Pancreas (tissue), 10 donors: ENCODE measurements around the gene GBF1. TPM values are rescaled to one million over a fixed set of nuclear protein-coding genes. Genes with fewer than 3 reads are reported as not detected.

ENCODE experiments used
- ATAC-seq, 4 donors: fragments of 200-7000 bp; cut with Tn5 transposase; one replicate each; pipeline versions ENCODE4 v1.8.0 to v1.9.1; 2020; ENCODE audit warnings: mild to moderate bottlenecking in 4 of 4, moderate library complexity in 4 of 4
- DNase-seq, 6 donors: peaks; one replicate each; pipeline ENCODE4 v3.0.0-alpha.2; 2020
- FAIRE-seq: peaks from 2 replicates; lab custom pipeline; 2012; peaks lifted over from hg19 to GRCh38; lab: Jason Lieb, UNC
- H3K27ac ChIP-seq, 4 donors: fragments of 200-600 bp; sonication (generic); 1 replicate in 3 of 4; 2 replicates in 1 of 4; pipeline versions ENCODE4 v1.5.0 to v1.8.0; 2020
- H3K27me3 ChIP-seq, 4 donors: fragments of 200-600 bp; one replicate each; pipeline ENCODE4 v1.8.0; 2021
- H3K36me3 ChIP-seq, 3 donors: fragments of 200-600 bp; sonication (generic) in 1 of 3; one replicate each; pipeline versions ENCODE4 v1.5.0 to v1.8.0; 2020 to 2021
- H3K4me1 ChIP-seq, 3 donors: fragments of 200-600 bp; one replicate each; pipeline ENCODE4 v1.8.0; 2021
- H3K4me3 ChIP-seq, 4 donors: fragments of 200-600 bp; sonication (generic) in 2 of 4; one replicate each; pipeline versions ENCODE4 v1.5.0 to v1.8.0; 2020 to 2021
- H3K9me3 ChIP-seq, 4 donors: fragments of 200-600 bp; one replicate each; pipeline ENCODE4 v1.8.0; 2021
- WGBS, 2 donors: extraction: QIAGEN DNeasy Blood & Tissue Kit; methylation state at CpG; one replicate each; pipeline ENCODE4 v1.1.7; 2013; 5-methylcytosine and 5-hydroxymethylcytosine counted together
- intact Hi-C, 3 donors: fragments of 100-400 bp; cut with DNase I; formaldehyde crosslinking; loops; one replicate each; pipeline versions ENCODE4 v1.11.1 to v1.14.2; 2022
- polyA plus RNA-seq, 2 donors: library from polyadenylated mRNA; stranded (reverse); fragments of 200-250 nt; gene quantifications; one replicate each; pipeline ENCODE4 v1.2.3, GENCODE V29; 2013
- total RNA-seq, 6 donors: library from RNA; stranded (reverse); fragmentation: NEBNext Ultra II Directional in 4 of 6; extraction: Animal tissue kit (Norgen Biotek cat#: 25700) in 4 of 6; gene quantifications; one replicate each; pipeline versions ENCODE4 v1.2.1 to v1.2.4, GENCODE V29; 2021 to 2023
- TF ChIP-seq, protein P1 (sequence below), 4 donors: fragments of 200-600 bp; sonication (generic) in 3 of 4; IDR thresholded peaks; one replicate each; pipeline versions ENCODE4 v1.5.0 to v1.8.0; 2021; ENCODE audit warnings: antibody characterized with exemption in 4 of 4
- donor health status: healthy with polysubstance abuse.
- donor health status: DM: no; HTN: no; CAD: no; lungs with moderate emphysema.
- donor health status: DM: no; HTN: no; CAD: no.
- donor health status: control.
- donor health status: control.
- donor health status: Bipolar disorder and iron deficiency.
- donor health status: DM: yes; HTN: yes; CAD: no.
- donor health status: DM: no; HTN: no; CAD: no.
- donor health status: DM: no; HTN: no; CAD: no.
- donor health status: DM: yes; HTN: yes; CAD: no.

Gene GBF1
- total and polyA plus RNA-seq, 8 donors: 14.9 to 27.6 (median 18.2) TPM

- ATAC-seq: peak; percentile 71 to 83 (median 80)
- intact Hi-C loops: no loop called here
- DNase-seq: peak in 5 of 6 donors; percentile 19 to 60 (median 33)
Measured at GRCh38 chr10:102347236-102347828, 102.0 kb downstream of the GBF1 start.

DNA sequence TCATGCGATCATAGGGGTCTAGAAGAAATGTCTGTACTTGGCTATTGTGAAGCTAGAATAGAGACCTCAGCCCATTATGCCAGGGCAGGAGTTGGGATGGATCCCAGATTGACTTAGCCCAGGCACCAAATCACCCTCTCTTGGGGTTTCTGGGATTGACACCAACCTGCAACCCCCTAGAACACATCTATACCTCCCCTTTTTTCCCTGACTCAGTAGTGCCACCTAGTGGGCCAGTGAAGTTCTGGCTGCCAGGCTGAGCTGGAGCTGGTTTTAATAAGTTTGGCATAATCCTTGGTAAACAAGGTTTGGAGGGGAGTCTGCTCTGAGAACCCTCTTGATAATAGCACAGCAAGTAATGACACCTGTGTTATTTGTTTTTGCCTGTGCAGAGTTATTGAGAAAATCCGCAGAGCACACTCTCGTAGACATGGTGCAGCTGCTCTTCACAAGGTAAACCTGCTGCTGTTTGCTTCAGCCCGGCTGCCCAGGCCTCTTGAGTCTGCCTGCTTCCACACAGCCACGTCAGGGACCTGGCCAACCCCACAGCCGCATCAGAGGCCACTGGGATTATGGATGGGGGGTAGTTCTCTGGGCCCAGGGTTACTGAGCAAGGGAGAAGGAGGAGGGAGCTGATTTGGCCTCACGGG lies 106.9 kb downstream of the GBF1 start:
- TF ChIP-seq, protein P1, sequence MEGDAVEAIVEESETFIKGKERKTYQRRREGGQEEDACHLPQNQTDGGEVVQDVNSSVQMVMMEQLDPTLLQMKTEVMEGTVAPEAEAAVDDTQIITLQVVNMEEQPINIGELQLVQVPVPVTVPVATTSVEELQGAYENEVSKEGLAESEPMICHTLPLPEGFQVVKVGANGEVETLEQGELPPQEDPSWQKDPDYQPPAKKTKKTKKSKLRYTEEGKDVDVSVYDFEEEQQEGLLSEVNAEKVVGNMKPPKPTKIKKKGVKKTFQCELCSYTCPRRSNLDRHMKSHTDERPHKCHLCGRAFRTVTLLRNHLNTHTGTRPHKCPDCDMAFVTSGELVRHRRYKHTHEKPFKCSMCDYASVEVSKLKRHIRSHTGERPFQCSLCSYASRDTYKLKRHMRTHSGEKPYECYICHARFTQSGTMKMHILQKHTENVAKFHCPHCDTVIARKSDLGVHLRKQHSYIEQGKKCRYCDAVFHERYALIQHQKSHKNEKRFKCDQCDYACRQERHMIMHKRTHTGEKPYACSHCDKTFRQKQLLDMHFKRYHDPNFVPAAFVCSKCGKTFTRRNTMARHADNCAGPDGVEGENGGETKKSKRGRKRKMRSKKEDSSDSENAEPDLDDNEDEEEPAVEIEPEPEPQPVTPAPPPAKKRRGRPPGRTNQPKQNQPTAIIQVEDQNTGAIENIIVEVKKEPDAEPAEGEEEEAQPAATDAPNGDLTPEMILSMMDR (IDR thresholded peaks at IDR 0.05): peak; percentile 71 to 89 (median 84)
- ATAC-seq (peak; percentile 57 to 82 (median 78)), FAIRE-seq (no peak), DNase-seq (peak in 5 of 6 donors; percentile 35 to 77 (median 60))
- Histone ChIP-seq H3K4me3 (no peak overlapping the region), H3K27me3 (no peaks in the 10 kb centered on the region), H3K36me3 (peaks cover 0 to 41% (median 3%) of the 10 kb centered on the region in 3 donors), H3K9me3 (no peaks in the 10 kb centered on the region), H3K27ac (no peak overlapping the region), H3K4me1 (no peaks in the 10 kb centered on the region)
- 73% methylated on average over 7 of the region's 7 CpGs for WGBS, 2 donors
- intact Hi-C loops: loop anchor here in 2 of 3 donors (5.0 kb wide), 2 partner anchors 120 to 125 kb away; partner anchors contain the start of gene ELOVL3 (in 1 of the 2)

More at GRCh38 chr10:102347236-102347828, 102.0 kb downstream of the GBF1 start:
- FAIRE-seq: no peak
- Histone ChIP-seq H3K4me1 (no peaks in the 10 kb centered on the region), H3K27me3 (no peaks in the 10 kb centered on the region), H3K9me3 (no peaks in the 10 kb centered on the region), H3K36me3 (peaks cover 3 to 25% (median 3%) of the 10 kb centered on the region in 3 donors), H3K27ac (no peak overlapping the region), H3K4me3 (no peak overlapping the region)
- 65 to 74% methylated on average over 2 of the region's 2 CpGs for WGBS, 2 donors
- TF ChIP-seq, protein P1 (IDR thresholded peaks at IDR 0.05): peak in 3 of 4 donors; percentile 17 to 41 (median 38)

DNA sequence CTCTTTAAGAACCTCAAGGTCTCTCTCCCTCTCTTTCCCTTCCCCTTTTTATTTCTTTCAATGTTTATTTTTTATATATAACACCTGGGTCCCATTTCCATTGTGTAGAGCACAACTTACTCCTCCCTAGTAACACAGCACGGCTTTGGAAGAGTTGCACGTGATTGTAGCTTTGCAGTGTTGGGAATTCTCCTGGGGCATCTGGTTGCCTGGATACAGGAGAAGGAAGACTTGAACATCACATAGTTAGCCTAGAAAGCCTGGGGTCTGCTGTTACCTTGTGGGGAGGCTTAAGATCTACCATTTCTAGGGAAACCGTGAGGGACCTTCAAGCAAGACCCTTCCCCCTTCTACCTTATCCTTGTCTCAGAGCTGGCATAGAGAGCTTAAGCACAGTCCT lies 109.1 kb downstream of the GBF1 start:
- no peak for ATAC-seq
- no peak for DNase-seq
- no peak for FAIRE-seq
- intact Hi-C loops: loop anchor here in 2 of 3 donors (5.0 kb wide), 2 partner anchors 122 to 127 kb away; partner anchors contain the start of gene ELOVL3 (in 1 of the 2)
- Histone ChIP-seq H3K4me3 (no peak overlapping the region), H3K27me3 (no peaks in the 10 kb centered on the region), H3K36me3 (peaks cover 5 to 56% (median 11%) of the 10 kb centered on the region in 3 donors), H3K9me3 (no peaks in the 10 kb centered on the region), H3K4me1 (no peaks in the 10 kb centered on the region), H3K27ac (no peak overlapping the region)
- TF ChIP-seq, protein P1 (IDR thresholded peaks at IDR 0.05): no peak
- 85 to 92% methylated on average over 3 of the region's 3 CpGs for WGBS, 2 donors

GRCh38 chr10:102358712-102359382 lies 113.5 kb downstream of the GBF1 start:
- no peak for ATAC-seq
- Histone ChIP-seq H3K36me3 (peaks cover 2 to 61% (median 27%) of the 10 kb centered on the region in 3 donors), H3K4me1 (no peaks in the 10 kb centered on the region), H3K27ac (no peak overlapping the region), H3K9me3 (no peaks in the 10 kb centered on the region), H3K4me3 (no peak overlapping the region), H3K27me3 (no peaks in the 10 kb centered on the region)
- FAIRE-seq: no peak
- DNase-seq: no peak
- TF ChIP-seq, protein P1 (IDR thresholded peaks at IDR 0.05): no peak
- WGBS, 2 donors: 94% methylated on average over 4 of the region's 4 CpGs
- intact Hi-C loops: no loop called here
